Fibroblast of skin of left biceps (primary cell): ENCODE results near the gene KNOP1.

Experiments used
- DNase-seq, 2 experiments: peaks; one replicate each; pipeline ENCODE4 v3.0.0-alpha.2; 2013; ENCODE audit warnings: low read depth in 2 of 2

Gene KNOP1

GRCh38 chr16:19717741-19718623 lies at the start of gene KNOP1, which contains the start of gene IQCK:
Gene KNOP1, minus strand, starts transcription at chr16:19718227. Its CDS starts 3,192 bp downstream, at chr16:19715035.
Gene IQCK, plus strand, starts transcription at chr16:19718271. Its CDS starts 36 bp downstream, at chr16:19718307.
- DNase-seq: peak; percentile 47 to 52

GRCh38 chr16:19767497-19767896 lies 49.5 kb upstream of the KNOP1 start:
- DNase-seq: no peak

- DNase-seq: no peak
Observed at GRCh38 chr16:19766988-19767387, 49.0 kb upstream of the KNOP1 start.

GRCh38 chr16:19766554-19766884 lies 48.5 kb upstream of the KNOP1 start:
- no peak for DNase-seq

GRCh38 chr16:19765860-19766553 lies 48.0 kb upstream of the KNOP1 start:
- DNase-seq: no peak

GRCh38 chr16:19760356-19761060 lies 42.5 kb upstream of the KNOP1 start:
- no peak for DNase-seq

- DNase-seq: no peak
Observed at GRCh38 chr16:19757762-19758595, 40.0 kb upstream of the KNOP1 start.

GRCh38 chr16:19757026-19757425 lies 39.0 kb upstream of the KNOP1 start:
- DNase-seq: no peak

GRCh38 chr16:19755268-19755667 lies 37.2 kb upstream of the KNOP1 start:
- no peak for DNase-seq

GRCh38 chr16:19754644-19755036 lies 36.6 kb upstream of the KNOP1 start:
- no peak for DNase-seq

- no peak for DNase-seq
Observed at GRCh38 chr16:19753815-19754643, 36.0 kb upstream of the KNOP1 start.

GRCh38 chr16:19751478-19752385 lies 33.7 kb upstream of the KNOP1 start:
- no peak for DNase-seq

GRCh38 chr16:19749571-19750080 lies 31.6 kb upstream of the KNOP1 start:
- no peak for DNase-seq

GRCh38 chr16:19748389-19749168 lies 30.6 kb upstream of the KNOP1 start:
- no peak for DNase-seq

GRCh38 chr16:19746561-19746960 lies 28.5 kb upstream of the KNOP1 start:
- DNase-seq: no peak

- no peak for DNase-seq
Observed at GRCh38 chr16:19745286-19746010, 27.4 kb upstream of the KNOP1 start.

GRCh38 chr16:19744670-19745069 lies 26.6 kb upstream of the KNOP1 start:
- DNase-seq: no peak

- no peak for DNase-seq
Observed at GRCh38 chr16:19743816-19744159, 25.8 kb upstream of the KNOP1 start.
